BJ (cell line): ENCODE measurements around the gene MLPH. TPM values are rescaled to one million over a fixed set of nuclear protein-coding genes. Genes with fewer than 3 reads are reported as not detected.

ENCODE experiments used
- CTCF ChIA-PET: fragments of 350-600 bp; formaldehyde crosslinking; extraction: SDS; loops from one replicate; lab custom pipeline; 2021; ENCODE audit warnings: antibody characterized with exemption, inconsistent platforms; lab: Yijun Ruan, JAX
- POLR2A ChIA-PET: fragments of 300-600 bp; sonication (Branson Sonifier 250); formaldehyde crosslinking; extraction: SDS; loops from one replicate; lab custom pipeline; 2021; ENCODE audit warnings: antibody characterized with exemption; lab: Charles Lee
- DNase-seq: peaks from one replicate; pipeline ENCODE4 v3.0.0-alpha.2; 2011; ENCODE audit warnings: low read depth
- H3K27me3 ChIP-seq: 2 replicates; pipeline ENCODE4 v1.6.0; 2011; ENCODE audit warnings: low read length; ENCODE audit not compliant: control insufficient read depth, insufficient read depth
- H3K36me3 ChIP-seq: 2 replicates; pipeline ENCODE4 v1.5.1; 2011; ENCODE audit warnings: low read length; ENCODE audit not compliant: control insufficient read depth, insufficient read depth
- H3K4me3 ChIP-seq: 2 replicates; pipeline ENCODE4 v1.5.1; 2011; ENCODE audit warnings: low read depth, mild to moderate bottlenecking, control low read depth, low read length
- polyA plus RNA-seq: library from polyadenylated mRNA; depleted of rRNA; stranded (reverse); fragments of >200 nt; gene quantifications from 2 replicates; pipeline ENCODE4 v1.2.3, GENCODE V29; 2011
- TF ChIP-seq, protein P1 (sequence below): IDR thresholded peaks from 2 replicates; pipeline ENCODE4 v1.5.1; 2011; ENCODE audit warnings: low read depth, mild to moderate bottlenecking, control low read depth, inconsistent platforms, low read length, moderate library complexity; ENCODE audit not compliant: insufficient read depth

The MLPH gene
- polyA plus RNA-seq, 1 experiment = 18.5 TPM

DNA sequence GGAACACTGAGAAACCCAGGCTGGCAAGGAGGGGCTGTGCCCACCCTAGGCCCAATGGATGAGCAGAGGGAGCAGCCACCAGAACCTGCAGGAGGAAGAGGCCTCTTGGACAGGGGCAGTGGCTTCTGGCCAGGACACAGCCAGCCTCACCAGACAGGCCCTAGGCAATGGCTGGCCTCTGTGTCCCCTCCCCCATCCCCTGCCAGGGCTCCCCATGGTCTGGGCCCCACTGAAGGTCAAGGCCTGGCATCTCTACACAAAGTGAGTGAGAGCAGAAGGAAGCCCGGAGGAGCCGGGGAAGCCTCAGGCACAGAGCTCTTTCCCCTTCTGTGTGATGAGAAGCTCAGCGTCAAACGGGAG lies 85.7 kb downstream of the MLPH start:
- CTCF ChIA-PET = interaction anchor here (0.7 to 4.8 kb wide), 53 partner anchors 9 to 1061 kb away, joined by 3 to 111 read pairs (median 5); partner anchors contain the start of genes COL6A3 and COPS8
- Histone ChIP-seq H3K36me3 (no peaks in the 10 kb centered on the region), H3K27me3 (no peaks in the 10 kb centered on the region; the same call in 1 of the 2 replicates), H3K4me3 (no peak overlapping the region)
- POLR2A ChIA-PET = interaction anchor here (0.6 kb wide), 1 partner anchor 486 kb away, joined by 3 read pairs; no protein-coding TSS in a partner anchor
- DNase-seq = no peak
- TF ChIP-seq, protein P1, sequence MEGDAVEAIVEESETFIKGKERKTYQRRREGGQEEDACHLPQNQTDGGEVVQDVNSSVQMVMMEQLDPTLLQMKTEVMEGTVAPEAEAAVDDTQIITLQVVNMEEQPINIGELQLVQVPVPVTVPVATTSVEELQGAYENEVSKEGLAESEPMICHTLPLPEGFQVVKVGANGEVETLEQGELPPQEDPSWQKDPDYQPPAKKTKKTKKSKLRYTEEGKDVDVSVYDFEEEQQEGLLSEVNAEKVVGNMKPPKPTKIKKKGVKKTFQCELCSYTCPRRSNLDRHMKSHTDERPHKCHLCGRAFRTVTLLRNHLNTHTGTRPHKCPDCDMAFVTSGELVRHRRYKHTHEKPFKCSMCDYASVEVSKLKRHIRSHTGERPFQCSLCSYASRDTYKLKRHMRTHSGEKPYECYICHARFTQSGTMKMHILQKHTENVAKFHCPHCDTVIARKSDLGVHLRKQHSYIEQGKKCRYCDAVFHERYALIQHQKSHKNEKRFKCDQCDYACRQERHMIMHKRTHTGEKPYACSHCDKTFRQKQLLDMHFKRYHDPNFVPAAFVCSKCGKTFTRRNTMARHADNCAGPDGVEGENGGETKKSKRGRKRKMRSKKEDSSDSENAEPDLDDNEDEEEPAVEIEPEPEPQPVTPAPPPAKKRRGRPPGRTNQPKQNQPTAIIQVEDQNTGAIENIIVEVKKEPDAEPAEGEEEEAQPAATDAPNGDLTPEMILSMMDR = no peak

DNA sequence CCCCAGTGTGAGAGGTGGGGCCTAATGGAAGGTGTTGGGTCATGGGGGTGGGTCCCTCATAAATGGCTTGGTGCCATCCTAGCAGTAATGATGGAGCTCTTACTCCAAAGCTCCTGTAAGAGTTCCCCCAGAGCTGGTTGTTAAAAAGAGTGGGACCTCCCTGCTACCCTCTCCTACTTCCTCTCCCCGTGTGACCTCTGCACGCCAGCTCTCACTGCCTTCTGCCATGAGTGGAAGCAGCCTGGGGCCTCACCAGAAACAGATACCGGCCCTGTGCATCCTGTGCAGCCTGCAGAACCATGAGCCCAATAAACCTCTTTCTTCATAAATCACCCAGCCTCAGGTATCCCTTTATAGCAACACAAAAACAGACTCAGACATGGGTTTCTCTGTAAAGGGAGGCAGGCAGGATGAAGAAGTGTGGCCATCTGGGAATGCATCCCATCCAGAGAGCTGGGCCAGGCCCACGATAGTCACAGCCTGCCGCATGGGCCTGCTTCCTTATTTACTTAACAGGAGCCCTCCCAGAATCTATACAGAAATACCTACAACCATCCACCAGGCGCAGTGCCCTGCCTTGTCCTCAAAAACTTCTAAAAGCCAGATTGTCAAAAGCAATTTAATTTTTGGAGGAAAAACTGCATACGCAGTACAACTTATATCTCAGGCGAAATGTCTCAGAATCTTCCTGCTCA lies 86.8 kb downstream of the MLPH start:
- no peaks in the 10 kb centered on the region for H3K36me3 ChIP-seq
- H3K27me3 ChIP-seq = no peaks in the 10 kb centered on the region; the same call in 1 of the 2 replicates
- TF ChIP-seq, protein P1 = no peak
- DNase-seq = no peak
- POLR2A ChIA-PET = no interaction called here
- CTCF ChIA-PET = interaction anchor here (0.6 to 4.8 kb wide), 10 partner anchors 8 to 487 kb away, joined by 3 to 111 read pairs (median 24); partner anchors contain the start of genes COPS8 and RAB17
- H3K4me3 ChIP-seq = no peak overlapping the region

DNA sequence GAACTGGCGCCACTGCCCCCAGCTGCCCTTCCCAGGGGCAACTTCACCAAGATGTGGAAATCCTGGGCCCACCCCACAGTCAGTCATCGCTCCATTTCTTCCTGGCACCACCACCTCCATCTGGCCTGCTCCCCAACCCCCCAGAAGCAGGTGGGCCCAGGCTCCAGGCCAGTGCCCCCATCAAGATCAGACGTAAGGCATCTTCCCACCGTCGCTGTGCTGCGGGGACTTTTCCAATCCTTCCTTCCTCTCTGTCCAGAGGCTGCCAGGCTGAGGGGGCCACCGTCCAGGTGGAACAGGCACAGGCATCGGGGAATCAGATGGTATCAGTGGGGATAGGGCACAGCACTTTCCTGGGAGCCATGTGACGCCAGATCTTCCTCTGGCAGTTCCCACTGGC lies 87.4 kb downstream of the MLPH start:
- H3K4me3 ChIP-seq = no peak overlapping the region
- TF ChIP-seq, protein P1 = no peak
- H3K27me3 ChIP-seq = peaks cover under 1% of the 10 kb centered on the region; the same call in 1 of the 2 replicates
- POLR2A ChIA-PET = no interaction called here
- no peak for DNase-seq
- H3K36me3 ChIP-seq = no peaks in the 10 kb centered on the region
- CTCF ChIA-PET = interaction anchor here (1.0 to 4.5 kb wide), 6 partner anchors 16 to 488 kb away, joined by 4 to 40 read pairs (median 17); partner anchors contain the start of genes COPS8 and RAB17

DNA sequence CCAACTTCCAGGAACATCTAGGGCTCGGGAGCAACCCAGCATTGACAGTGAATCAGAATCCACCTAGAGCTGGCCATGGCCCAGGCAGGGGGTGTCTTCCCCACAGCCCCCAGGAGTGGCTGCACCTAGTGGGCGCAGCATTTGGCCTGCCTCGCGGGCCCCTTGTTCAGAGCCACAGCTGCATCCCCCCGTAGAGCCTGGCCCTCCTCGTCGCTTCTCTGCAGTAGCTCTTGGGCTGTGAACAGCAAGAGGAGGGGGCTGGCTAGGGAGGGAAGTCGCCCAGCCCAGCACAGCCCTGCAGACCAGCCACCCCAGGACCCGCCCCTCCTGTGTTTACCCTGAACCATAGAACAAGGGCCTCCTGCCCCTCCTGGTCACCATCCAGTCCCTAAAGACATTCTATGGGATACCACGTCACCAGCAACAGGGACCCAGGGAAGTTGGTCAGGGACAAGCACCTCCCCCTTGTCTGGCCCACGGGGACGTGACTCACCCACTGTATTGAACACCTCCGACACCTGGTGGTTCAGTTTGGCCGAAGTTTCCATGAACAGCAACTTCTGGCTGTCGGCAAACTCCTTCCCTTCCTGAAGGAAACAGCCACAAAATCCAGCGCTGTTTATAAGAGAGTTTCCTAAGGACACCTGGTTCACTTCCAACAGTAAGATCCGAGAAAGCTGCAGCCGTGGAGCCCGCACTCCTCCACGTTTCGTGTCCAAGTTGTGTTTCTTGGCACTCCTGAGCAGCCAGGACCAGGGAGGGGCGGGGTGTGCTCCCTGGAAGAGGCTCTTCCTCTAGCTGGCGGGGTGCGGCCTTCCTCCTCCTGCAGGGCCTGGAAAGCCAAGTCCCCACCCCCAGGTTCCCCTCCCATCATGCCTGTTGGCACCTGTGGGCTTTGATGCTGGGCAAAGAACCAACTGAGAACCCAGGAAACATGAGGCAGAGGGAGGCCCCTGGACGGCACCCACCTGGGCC lies 88.1 kb downstream of the MLPH start:
- Histone ChIP-seq H3K36me3 (no peaks in the 10 kb centered on the region), H3K4me3 (no peak overlapping the region), H3K27me3 (peaks cover 3% of the 10 kb centered on the region; the same call in 1 of the 2 replicates)
- TF ChIP-seq, protein P1 = no peak
- no peak for DNase-seq
- ChIA-PET POLR2A (interaction anchor here (0.7 kb wide), 1 partner anchor 10 kb away, joined by 3 read pairs; no protein-coding TSS in a partner anchor), CTCF (interaction anchor here (1.0 to 4.5 kb wide), 6 partner anchors 15 to 454 kb away, joined by 4 to 40 read pairs (median 9); partner anchors contain the start of gene RAB17)
